ACC112 (cell line): ENCODE results near the gene GPC1.

Experiments
- H2AFZ ChIP-seq: fragments of 200-600 bp; sonication (generic); one replicate; pipeline ENCODE4 v1.6.0; 2017; ENCODE audit warnings: antibody characterized with exemption, low read length; ENCODE audit not compliant: unreplicated experiment
- H3K27ac ChIP-seq: fragments of 200-600 bp; sonication (generic); 2 replicates; pipeline ENCODE4 v1.5.1; 2014; ENCODE audit warnings: low read depth, mild to moderate bottlenecking, antibody characterized with exemption, low read length, moderate library complexity
- H3K27me3 ChIP-seq: fragments of 200-600 bp; sonication (generic); 2 replicates; pipeline ENCODE4 v1.6.1; 2014; ENCODE audit warnings: mild to moderate bottlenecking, antibody characterized with exemption, low read length, moderate library complexity, mixed read lengths; ENCODE audit not compliant: insufficient read depth
- H3K36me3 ChIP-seq: fragments of 200-600 bp; sonication (generic); 2 replicates; pipeline ENCODE4 v1.6.1; 2016; ENCODE audit warnings: mild to moderate bottlenecking, antibody characterized with exemption, low read length, moderate library complexity, mixed read lengths; ENCODE audit not compliant: insufficient read depth
- H3K4me1 ChIP-seq: fragments of 200-600 bp; sonication (generic); one replicate; pipeline ENCODE4 v1.6.1; 2016; ENCODE audit warnings: low read length, mixed read lengths; ENCODE audit not compliant: insufficient read depth, unreplicated experiment, control insufficient read depth
- H3K4me3 ChIP-seq: fragments of 200-600 bp; sonication (generic); 2 replicates; pipeline ENCODE4 v1.5.1; 2014; ENCODE audit warnings: mild to moderate bottlenecking, low read depth, low read length
- H3K79me2 ChIP-seq: fragments of 200-600 bp; sonication (generic); one replicate; pipeline ENCODE4 v1.6.0; 2016; ENCODE audit warnings: low read length; ENCODE audit not compliant: control insufficient read depth, unreplicated experiment, insufficient read depth

Gene GPC1

DNA sequence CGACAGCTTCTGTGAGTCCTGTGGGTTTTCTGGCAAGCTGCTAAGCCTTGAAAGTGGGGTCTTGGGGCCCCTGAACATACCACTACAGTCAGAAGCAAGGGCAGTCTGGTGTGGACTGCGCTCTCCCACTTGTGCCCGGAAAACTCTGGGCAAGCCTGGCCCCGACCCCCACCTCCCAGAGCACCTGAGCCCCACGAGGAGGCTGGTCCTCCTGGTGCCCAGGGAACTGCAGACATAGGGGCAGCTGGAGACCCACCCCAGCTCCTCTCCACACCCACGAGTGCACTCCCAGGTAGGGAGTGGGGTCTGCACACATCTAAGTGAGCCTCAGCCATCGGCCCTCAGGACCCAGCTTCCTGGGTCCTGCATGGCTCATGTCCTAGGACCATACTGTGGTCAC is 16.2 kb upstream of the GPC1 start:
- H3K4me3 ChIP-seq, result no peak overlapping the region
- H3K27me3 ChIP-seq, result no peaks in the 10 kb centered on the region
- no peaks in the 10 kb centered on the region for H3K36me3 ChIP-seq

DNA sequence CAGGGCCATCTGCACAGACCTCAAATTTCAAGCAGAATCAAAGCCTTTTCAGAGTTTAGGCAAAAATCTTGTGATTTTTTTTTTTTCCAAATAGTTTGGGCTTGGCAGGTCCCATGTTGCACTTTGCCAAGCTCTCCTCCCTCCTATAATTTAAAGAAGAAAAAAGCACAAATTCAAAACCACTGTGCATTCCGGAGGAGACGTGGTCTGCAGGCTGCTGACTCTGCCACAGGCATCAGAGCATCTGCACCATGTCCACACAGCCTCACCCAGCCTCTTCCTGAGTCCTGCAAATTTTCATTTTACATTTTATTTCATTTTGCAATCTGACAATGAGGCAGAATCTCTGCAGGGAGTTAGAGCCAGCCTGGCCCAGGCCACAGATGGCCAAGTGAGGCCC is 15.7 kb upstream of the GPC1 start:
- Histone ChIP-seq H3K79me2 (no peaks in the 10 kb centered on the region), H3K36me3 (no peaks in the 10 kb centered on the region), H3K27me3 (no peaks in the 10 kb centered on the region), H3K27ac (no peak overlapping the region), H3K4me1 (no peaks in the 10 kb centered on the region), H2AFZ (no peak overlapping the region), H3K4me3 (no peak overlapping the region)

More for the DNA sequence above, 16.2 kb upstream of the GPC1 start:
- Histone ChIP-seq H2AFZ (no peak overlapping the region), H3K4me1 (no peaks in the 10 kb centered on the region), H3K27ac (no peak overlapping the region), H3K79me2 (no peaks in the 10 kb centered on the region)

DNA sequence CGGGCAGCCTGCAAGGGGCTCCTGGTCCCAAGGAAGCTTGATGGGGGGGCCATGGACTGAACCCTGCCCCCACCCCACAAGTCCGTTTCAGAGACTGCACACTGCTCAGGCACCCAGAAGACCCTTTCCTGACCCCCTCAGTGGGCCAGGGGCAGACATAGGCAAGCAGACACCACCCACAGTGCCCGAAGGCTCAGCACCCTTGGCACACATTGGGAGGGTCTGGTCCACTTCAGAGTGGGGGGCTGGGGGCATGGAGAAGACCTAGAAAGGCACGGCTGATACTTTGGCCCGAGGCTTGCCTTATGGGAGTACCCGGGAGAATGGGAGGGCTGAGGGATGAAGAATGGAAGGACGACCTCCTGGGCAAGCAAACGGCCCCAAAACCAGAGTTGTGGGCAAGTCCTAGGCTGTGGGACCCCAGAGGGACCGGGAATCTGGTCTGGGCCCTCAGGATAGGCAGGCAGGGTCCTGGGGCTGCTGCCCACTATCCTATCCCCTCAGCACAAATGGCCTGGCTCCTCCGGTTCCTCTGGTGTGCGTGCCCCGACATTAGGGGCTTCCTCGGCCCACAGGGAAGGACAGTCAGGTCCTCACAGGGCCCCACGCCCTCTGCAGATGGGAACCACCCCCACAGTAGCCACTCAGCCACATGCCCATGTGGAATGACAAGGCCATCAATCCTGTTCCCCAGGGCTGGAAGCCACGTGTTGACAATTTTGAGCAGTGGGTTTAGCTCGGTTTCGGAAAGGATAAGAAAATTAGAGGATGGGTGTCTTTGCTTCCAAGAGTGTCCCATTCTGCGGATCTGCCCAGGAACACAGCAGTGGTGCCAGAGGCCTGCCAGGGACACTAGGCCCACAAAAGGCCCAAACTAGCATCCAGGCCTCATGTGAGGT is 15.0 kb upstream of the GPC1 start:
- Histone ChIP-seq H2AFZ (no peak overlapping the region), H3K36me3 (no peaks in the 10 kb centered on the region), H3K27ac (no peak overlapping the region), H3K4me3 (no peak overlapping the region), H3K79me2 (no peaks in the 10 kb centered on the region), H3K4me1 (no peaks in the 10 kb centered on the region), H3K27me3 (no peaks in the 10 kb centered on the region)

DNA sequence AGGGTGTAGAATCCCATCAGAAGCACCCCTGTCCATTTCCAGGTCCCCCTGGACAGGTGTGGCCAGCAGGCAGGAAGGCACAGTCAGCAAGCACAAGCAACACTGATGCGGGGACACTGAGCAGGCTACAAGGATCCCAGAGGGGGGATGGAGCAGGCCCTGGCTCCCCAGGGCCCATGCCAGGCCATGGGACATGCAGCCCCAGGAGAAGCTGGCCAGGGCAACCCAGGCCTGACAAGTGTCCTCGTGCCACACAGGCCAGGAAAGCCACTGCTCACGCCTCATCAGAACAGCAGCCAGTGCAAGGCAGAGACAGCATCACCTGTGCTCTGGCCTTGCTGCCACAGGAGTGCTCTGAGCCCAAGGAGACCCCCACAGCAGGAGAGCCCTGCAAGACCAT is 14.1 kb upstream of the GPC1 start:
- no peaks in the 10 kb centered on the region for H3K79me2 ChIP-seq
- no peaks in the 10 kb centered on the region for H3K36me3 ChIP-seq
- H3K4me1 ChIP-seq, result no peaks in the 10 kb centered on the region
- no peak overlapping the region for H3K4me3 ChIP-seq
- H2AFZ ChIP-seq, result no peak overlapping the region
- H3K27me3 ChIP-seq, result no peaks in the 10 kb centered on the region
- H3K27ac ChIP-seq, result no peak overlapping the region

DNA sequence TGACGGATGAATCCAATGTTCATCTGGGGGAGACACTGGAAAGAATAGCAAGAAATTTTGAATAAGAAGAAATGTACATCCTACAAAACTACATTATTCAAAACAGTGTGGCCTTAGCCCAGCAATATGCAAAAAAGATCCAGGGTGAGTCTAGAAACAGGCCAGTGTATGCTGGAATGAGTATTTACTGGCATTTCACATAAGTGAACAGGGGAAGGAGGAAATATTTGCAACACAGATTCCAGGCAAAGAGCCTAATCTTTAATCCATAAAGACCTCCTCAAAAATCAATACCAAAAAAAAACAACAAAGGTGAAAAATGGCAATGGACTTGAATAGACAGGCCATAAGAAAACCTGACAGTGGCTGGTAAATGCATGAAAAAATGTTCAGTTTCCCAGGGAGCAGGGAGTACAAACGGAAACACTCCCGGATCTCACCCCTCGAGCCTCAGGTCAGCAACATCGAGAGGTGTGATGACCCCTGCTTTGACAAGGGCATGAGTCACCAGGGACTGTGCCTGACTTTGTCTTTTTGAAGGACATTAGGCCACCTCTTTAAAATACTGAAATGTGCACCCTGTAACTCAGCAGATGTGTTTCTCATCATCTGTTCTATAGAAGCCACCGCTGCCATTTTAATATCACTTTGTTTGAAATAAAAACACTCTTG is 12.7 kb upstream of the GPC1 start:
- Histone ChIP-seq H3K79me2 (no peaks in the 10 kb centered on the region), H3K27me3 (no peaks in the 10 kb centered on the region), H3K4me3 (no peak overlapping the region)

DNA sequence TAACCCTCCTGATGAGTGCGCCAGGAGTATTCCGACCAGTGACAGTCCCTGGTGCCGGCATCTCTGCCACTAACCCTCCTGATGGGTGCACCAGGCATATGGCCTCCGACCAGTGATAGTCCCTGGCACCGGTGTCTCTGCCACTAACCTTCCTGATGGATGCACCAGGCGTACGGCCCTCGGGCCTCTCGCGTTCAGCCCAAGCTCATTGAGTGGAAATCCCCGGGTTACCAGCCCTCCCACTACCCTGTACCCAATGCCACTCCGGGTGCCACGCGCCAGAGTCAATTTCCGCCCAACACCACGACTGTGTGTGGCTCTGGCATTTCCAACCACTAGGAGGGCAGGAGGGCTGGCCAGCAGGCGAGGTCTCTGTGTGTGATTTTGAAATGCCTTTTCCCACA is 11.7 kb upstream of the GPC1 start:
- no peak overlapping the region for H3K27ac ChIP-seq
- H3K36me3 ChIP-seq, result no peaks in the 10 kb centered on the region
- no peak overlapping the region for H2AFZ ChIP-seq
- no peaks in the 10 kb centered on the region for H3K4me1 ChIP-seq
- H3K4me3 ChIP-seq, result no peak overlapping the region
- no peaks in the 10 kb centered on the region for H3K79me2 ChIP-seq
- no peaks in the 10 kb centered on the region for H3K27me3 ChIP-seq

More for the DNA sequence above, 12.7 kb upstream of the GPC1 start:
- Histone ChIP-seq H3K4me1 (no peaks in the 10 kb centered on the region), H3K36me3 (no peaks in the 10 kb centered on the region), H3K27ac (no peak overlapping the region), H2AFZ (no peak overlapping the region)

DNA sequence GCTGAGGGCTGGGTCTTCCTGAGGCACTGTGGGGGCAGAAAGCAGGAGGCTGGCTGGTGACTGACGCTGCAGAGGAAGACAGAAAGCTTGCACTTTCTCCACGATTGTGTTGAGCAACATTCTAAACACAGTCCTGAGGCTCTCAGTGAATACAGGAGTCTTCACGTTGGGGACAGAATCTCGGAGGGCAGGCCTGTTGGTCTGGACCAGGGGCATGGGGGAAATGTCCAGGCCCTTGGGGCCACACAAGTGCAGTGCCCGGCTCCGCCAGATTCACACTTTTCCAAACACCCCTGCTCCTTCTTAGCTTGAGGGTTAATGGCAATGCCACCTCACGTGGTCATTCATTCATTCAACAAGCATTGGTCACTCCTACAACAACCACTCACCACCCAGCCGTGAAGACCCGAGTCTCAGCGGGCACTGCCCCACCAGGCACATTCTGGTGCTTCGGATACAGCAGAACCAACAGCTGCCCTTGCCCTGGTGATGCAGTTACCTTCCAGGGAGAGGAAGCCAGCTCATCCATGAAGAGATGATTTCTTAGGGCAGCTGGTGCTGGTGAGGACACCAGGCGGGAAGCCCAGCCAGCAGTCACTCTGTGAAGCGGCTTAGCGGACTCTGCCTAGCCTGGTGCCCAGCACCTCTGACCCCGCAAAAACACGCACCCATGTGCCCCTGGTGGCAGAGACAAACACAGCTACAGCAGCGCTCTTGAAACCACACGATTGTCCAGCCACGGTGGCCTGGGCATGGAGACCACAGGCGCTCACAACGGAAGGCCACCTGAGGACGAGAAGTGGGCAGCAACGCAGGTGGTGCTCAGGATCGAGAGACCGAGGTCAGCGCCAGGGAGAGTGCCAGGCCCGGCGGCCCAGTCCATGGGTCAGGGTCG is 10.9 kb upstream of the GPC1 start:
- Histone ChIP-seq H3K27ac (no peak overlapping the region), H2AFZ (no peak overlapping the region), H3K79me2 (no peaks in the 10 kb centered on the region), H3K36me3 (no peaks in the 10 kb centered on the region), H3K4me3 (no peak overlapping the region), H3K27me3 (no peaks in the 10 kb centered on the region), H3K4me1 (no peaks in the 10 kb centered on the region)

DNA sequence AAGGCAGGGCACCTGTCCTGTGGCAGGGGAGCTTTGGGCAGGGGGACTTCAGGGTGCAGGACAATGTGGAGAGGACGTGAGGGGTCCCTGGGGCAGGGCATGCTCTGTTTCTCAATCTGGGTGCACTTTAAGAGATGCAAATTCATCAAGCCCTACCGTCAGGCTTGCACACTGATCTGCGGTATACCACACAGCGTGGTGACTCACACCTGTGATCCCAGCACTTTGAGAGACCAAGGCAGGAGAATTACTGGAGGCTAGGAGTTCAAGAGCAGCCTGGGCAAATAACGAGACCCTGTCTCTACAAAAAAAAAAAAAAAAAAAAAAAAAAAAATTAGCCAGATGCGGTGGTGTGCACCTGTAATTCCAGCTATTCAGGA is 10.2 kb upstream of the GPC1 start:
- H2AFZ ChIP-seq, result no peak overlapping the region
- H3K4me1 ChIP-seq, result no peaks in the 10 kb centered on the region
- H3K27ac ChIP-seq, result no peak overlapping the region
- no peak overlapping the region for H3K4me3 ChIP-seq
- H3K36me3 ChIP-seq, result no peaks in the 10 kb centered on the region
- no peaks in the 10 kb centered on the region for H3K79me2 ChIP-seq
- no peaks in the 10 kb centered on the region for H3K27me3 ChIP-seq

DNA sequence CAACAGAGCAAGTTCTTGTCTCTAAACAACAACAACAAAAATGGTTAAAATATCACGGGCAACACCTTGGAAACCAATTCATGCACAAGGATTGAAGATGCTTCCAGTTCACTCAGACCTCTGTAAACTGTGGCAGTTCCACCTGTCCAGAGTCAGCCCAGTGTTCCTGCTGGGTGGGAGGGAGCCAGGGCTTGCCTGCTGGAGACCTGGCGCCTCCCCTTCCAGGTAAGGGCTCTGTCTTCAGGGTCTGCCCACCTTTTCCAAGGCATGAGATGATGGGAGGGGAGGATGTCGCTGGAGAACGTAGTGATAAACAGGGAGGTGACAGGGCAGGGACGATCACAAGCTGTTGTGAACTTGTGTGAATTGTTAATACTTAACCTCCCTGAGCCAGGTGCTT is 9.8 kb upstream of the GPC1 start:
- H3K79me2 ChIP-seq, result no peaks in the 10 kb centered on the region
- H2AFZ ChIP-seq, result no peak overlapping the region
- no peak overlapping the region for H3K27ac ChIP-seq
- no peaks in the 10 kb centered on the region for H3K4me1 ChIP-seq
- no peaks in the 10 kb centered on the region for H3K36me3 ChIP-seq
- H3K4me3 ChIP-seq, result no peak overlapping the region
- H3K27me3 ChIP-seq, result no peaks in the 10 kb centered on the region

DNA sequence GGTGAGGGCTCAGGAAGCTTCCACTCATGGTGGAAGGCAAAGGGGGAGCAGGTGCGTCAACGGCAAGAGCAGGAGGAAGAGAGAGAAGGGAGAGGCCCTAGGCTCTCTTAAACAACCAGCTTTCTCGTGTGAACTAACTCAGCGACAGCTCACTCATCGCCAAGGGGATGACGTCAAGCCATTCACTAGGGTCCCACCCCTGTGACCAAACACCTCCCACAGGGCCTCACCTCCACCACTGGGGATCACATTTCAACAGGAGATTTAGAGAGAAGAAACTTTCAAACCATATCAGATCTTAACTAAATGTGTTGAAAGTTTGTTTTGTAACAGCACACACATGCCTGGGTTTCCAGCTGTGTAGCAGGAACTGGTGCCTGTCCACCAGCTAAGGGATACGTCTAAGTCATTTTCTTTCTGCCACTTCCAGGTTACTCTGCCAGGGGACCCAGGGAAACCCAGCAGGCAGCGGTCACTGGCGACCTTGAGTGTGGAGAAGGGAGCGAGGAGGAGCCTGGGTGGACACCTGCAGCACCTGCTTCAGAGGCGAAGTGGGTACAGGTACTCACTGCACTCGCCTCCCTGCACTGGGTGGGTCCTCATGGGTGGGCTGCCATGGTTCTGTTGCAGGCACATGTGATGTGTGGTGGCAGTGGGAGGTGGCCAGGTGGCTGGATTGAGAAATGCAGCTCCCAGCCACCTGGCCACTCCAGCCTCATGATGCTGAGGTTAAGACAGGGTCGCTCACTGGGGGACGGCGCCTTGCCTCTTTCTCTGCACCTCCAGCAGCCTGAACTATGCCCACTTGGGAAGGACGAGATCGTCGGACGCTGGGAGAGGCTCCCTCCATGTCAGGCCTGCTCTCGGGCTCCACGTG is 8.4 kb upstream of the GPC1 start:
- Histone ChIP-seq H3K36me3 (no peaks in the 10 kb centered on the region), H3K4me3 (no peak overlapping the region), H3K27me3 (no peaks in the 10 kb centered on the region), H3K27ac (no peak overlapping the region), H3K4me1 (no peaks in the 10 kb centered on the region), H3K79me2 (no peaks in the 10 kb centered on the region), H2AFZ (no peak overlapping the region)
